Measurements from ENCODE around the gene SPPL2B.

The SPPL2B gene

DNA sequence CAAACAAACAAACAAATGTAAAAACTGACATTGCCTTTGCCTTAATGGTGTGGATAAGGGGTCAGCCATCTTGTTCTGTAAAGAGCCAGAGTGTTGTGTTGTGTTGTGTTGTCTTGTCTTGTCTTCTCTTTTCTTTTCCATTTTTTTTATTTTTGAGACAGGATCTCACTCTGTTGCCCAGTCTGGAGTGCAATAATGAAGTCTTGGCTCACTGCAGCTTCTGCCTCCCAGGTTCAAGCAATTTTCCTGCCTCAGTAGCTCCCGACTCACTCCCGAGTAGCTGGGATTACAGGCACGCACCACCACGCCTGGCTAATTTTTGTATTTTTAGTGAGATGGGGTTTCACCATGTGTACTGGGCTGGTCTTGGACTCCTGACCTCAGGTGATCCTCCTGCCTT, 71.1 kb downstream of the SPPL2B start:
- CTCF ChIA-PET = no interaction called here
- POLR2A ChIA-PET = no interaction called here
- no peak for DNase-seq (ENCODE audit: extremely low spot score)
- TF ChIP-seq LEF1 (IDR thresholded peaks at IDR 0.05; ENCODE audit: borderline replicate concordance) = no peak
- TF ChIP-seq NFRKB (IDR thresholded peaks at IDR 0.05) = no peak
- no peak for TF ChIP-seq TARDBP (IDR thresholded peaks at IDR 0.05)
- TF ChIP-seq CTBP1 (IDR thresholded peaks at IDR 0.05; ENCODE audit: borderline replicate concordance) = no peak
- no peak for TF ChIP-seq SP1 (IDR thresholded peaks at IDR 0.05)
- no peak for TF ChIP-seq FOXA1 (IDR thresholded peaks at IDR 0.05)
- TF ChIP-seq SUZ12 (IDR thresholded peaks at IDR 0.05) = no peak
- no peak for TF ChIP-seq L3MBTL2 (conservative IDR thresholded peaks at IDR 0.05)
- no peak for TF ChIP-seq FOXM1 (IDR thresholded peaks at IDR 0.05; ENCODE audit: borderline replicate concordance)
- no peak for TF ChIP-seq ELF4 (IDR thresholded peaks at IDR 0.05)
- TF ChIP-seq FOXK2 (IDR thresholded peaks at IDR 0.05) = no peak
- no peak for TF ChIP-seq HDGF (IDR thresholded peaks at IDR 0.05; ENCODE audit: borderline replicate concordance)
- no peak for TF ChIP-seq ZNF384 (IDR thresholded peaks at IDR 0.05)
- TF ChIP-seq, protein P1, sequence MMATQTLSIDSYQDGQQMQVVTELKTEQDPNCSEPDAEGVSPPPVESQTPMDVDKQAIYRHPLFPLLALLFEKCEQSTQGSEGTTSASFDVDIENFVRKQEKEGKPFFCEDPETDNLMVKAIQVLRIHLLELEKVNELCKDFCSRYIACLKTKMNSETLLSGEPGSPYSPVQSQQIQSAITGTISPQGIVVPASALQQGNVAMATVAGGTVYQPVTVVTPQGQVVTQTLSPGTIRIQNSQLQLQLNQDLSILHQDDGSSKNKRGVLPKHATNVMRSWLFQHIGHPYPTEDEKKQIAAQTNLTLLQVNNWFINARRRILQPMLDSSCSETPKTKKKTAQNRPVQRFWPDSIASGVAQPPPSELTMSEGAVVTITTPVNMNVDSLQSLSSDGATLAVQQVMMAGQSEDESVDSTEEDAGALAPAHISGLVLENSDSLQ (IDR thresholded peaks at IDR 0.05) = no peak
- TF ChIP-seq ARNT (IDR thresholded peaks at IDR 0.05) = no peak
- no peak for TF ChIP-seq BHLHE40 (IDR thresholded peaks at IDR 0.05; ENCODE audit: borderline replicate concordance)
